Endothelial cell of umbilical vein (primary cell): ENCODE data around the gene PIK3R2. TPM values are rescaled to one million over a fixed set of nuclear protein-coding genes. Genes with fewer than 3 reads are reported as not detected.

Source experiments
- BruUV-seq: library from RNA; stranded (reverse); fragments of 400-500 nt; replicated peaks from 2 replicates; lab custom pipeline; 2021; lab: Mats Ljungman, UMichigan
- CTCF ChIA-PET: fragments of 300-600, 350-600 bp; sonication (Branson Sonifier 250); formaldehyde crosslinking; loops from one replicate; lab custom pipeline; 2021; ENCODE audit warnings: antibody characterized with exemption, inconsistent platforms; lab: Charles Lee
- POLR2A ChIA-PET: fragments of 300-600, 350-600 bp; sonication (Branson Sonifier 250); formaldehyde crosslinking; loops from one replicate; lab custom pipeline; 2021; ENCODE audit warnings: antibody characterized with exemption, inconsistent platforms; lab: Charles Lee
- DNase-seq: peaks from one replicate; pipeline ENCODE4 v3.0.0-alpha.2; 2011; ENCODE audit warnings: low read depth, low spot score
- FAIRE-seq: peaks from 2 replicates; lab custom pipeline; 2011; peaks lifted over from hg19 to GRCh38; lab: Jason Lieb, UNC
- H2AFZ ChIP-seq: 2 replicates; pipeline ENCODE4 v1.6.0; 2012; ENCODE audit warnings: low read depth, low read length, control low read depth, inconsistent platforms
- H3K27ac ChIP-seq: 2 replicates; pipeline ENCODE4 v1.5.1; 2011; ENCODE audit warnings: low read depth, mild to moderate bottlenecking, control low read depth, low read length, moderate library complexity; ENCODE audit not compliant: insufficient read depth
- H3K27me3 ChIP-seq, 2 experiments: 2 replicates each; pipeline versions ENCODE4 v1.6.0 to v1.6.1; 2011; ENCODE audit warnings: low read length in 2 of 2, mixed read lengths in 1 of 2; ENCODE audit not compliant: control insufficient read depth in 2 of 2, insufficient read depth in 2 of 2
- H3K36me3 ChIP-seq, 2 experiments: 2 replicates in 1 of 2; 3 replicates in 1 of 2; pipeline ENCODE4 v1.5.1; 2011; ENCODE audit warnings: low read length in 2 of 2, mild to moderate bottlenecking in 1 of 2, moderate library complexity in 1 of 2; ENCODE audit not compliant: control insufficient read depth in 2 of 2, insufficient read depth in 2 of 2; ENCODE audit errors: extremely low read depth in 1 of 2
- H3K4me1 ChIP-seq: 3 replicates; pipeline ENCODE4 v1.5.1; 2011; ENCODE audit warnings: mild to moderate bottlenecking, low read length; ENCODE audit not compliant: control insufficient read depth, insufficient read depth; ENCODE audit errors: extremely low read depth
- H3K4me2 ChIP-seq: 2 replicates; pipeline ENCODE4 v1.6.1; 2011; ENCODE audit warnings: low read length, control low read depth, mixed read lengths; ENCODE audit not compliant: insufficient read depth
- H3K4me3 ChIP-seq, 3 experiments: fragments of 200-600 bp in 1 of 3; sonication (generic), shearing (Covaris generic) in 1 of 3; replicated peaks in 1 of 3; 2 replicates each; pipeline ENCODE4 v1.5.1; 2011 to 2016; ENCODE audit warnings: control low read depth in 3 of 3, low read length in 3 of 3, mild to moderate bottlenecking in 2 of 3, inconsistent platforms in 1 of 3, low read depth in 1 of 3, moderate library complexity in 1 of 3; ENCODE audit not compliant: insufficient read depth in 1 of 3
- H3K79me2 ChIP-seq: 2 replicates; pipeline ENCODE4 v1.6.0; 2012; ENCODE audit warnings: low read length, inconsistent platforms; ENCODE audit not compliant: control insufficient read depth, insufficient read depth
- H3K9ac ChIP-seq: replicated peaks from 2 replicates; pipeline ENCODE3; 2011; ENCODE audit warnings: low read length, control low read depth; ENCODE audit not compliant: insufficient read depth; ENCODE audit errors: extremely low read depth
- H3K9me1 ChIP-seq: replicated peaks from 3 replicates; pipeline ENCODE4 v1.6.0; 2011; ENCODE audit warnings: mild to moderate bottlenecking, low read length; ENCODE audit not compliant: control insufficient read depth, insufficient read depth; ENCODE audit errors: extremely low read depth
- H3K9me3 ChIP-seq: replicated peaks from 2 replicates; pipeline ENCODE4 v1.5.1; 2012; ENCODE audit warnings: low read length, inconsistent platforms; ENCODE audit not compliant: control insufficient read depth, insufficient read depth
- H4K20me1 ChIP-seq: replicated peaks from 2 replicates; pipeline ENCODE3; 2011; ENCODE audit warnings: mild to moderate bottlenecking, low read length; ENCODE audit not compliant: control insufficient read depth, insufficient read depth; ENCODE audit errors: extremely low read depth
- EZH2 ChIP-seq: IDR thresholded peaks from 2 replicates; pipeline ENCODE4 v1.6.1; 2012; ENCODE audit warnings: borderline replicate concordance, low read depth, mild to moderate bottlenecking, moderate library complexity, low read length, inconsistent platforms; ENCODE audit not compliant: severe bottlenecking
- FOS ChIP-seq: IDR thresholded peaks from 2 replicates; pipeline ENCODE4 v1.6.1; 2011; ENCODE audit warnings: mild to moderate bottlenecking, low read length, moderate library complexity, borderline replicate concordance; ENCODE audit not compliant: insufficient read depth
- GATA2 ChIP-seq: IDR thresholded peaks from 2 replicates; pipeline ENCODE4 v1.7.0; 2011; ENCODE audit warnings: low read depth, mild to moderate bottlenecking, moderate library complexity, mixed read lengths, low read length; ENCODE audit not compliant: insufficient read length, insufficient read depth
- JUN ChIP-seq: IDR thresholded peaks from 2 replicates; pipeline ENCODE4 v1.6.1; 2011; ENCODE audit warnings: borderline replicate concordance, low read depth; ENCODE audit not compliant: insufficient read length, insufficient read depth
- MAX ChIP-seq: IDR thresholded peaks from 2 replicates; pipeline ENCODE4 v1.6.1; 2011; ENCODE audit not compliant: insufficient read depth, insufficient read length
- MYC ChIP-seq: IDR thresholded peaks from one replicate; pipeline ENCODE4 v1.6.1; 2011; ENCODE audit warnings: mild to moderate bottlenecking, low read depth, low read length
- POLR2A ChIP-seq: IDR thresholded peaks from 2 replicates; pipeline ENCODE4 v1.6.1; 2012; ENCODE audit warnings: low read depth, mild to moderate bottlenecking, control low read depth, low read length
- POLR2AphosphoS5 ChIP-seq: IDR thresholded peaks from 2 replicates; pipeline ENCODE4 v1.6.1; 2012; ENCODE audit warnings: low read depth, mild to moderate bottlenecking, control low read depth, low read length, moderate library complexity; ENCODE audit not compliant: insufficient read depth
- dilution Hi-C: fragments of 300-500 bp; cut with MboI; formaldehyde crosslinking; loops from one replicate; pipeline ENCODE4 v1.15.0; 2019; ENCODE audit warnings: low sequenced_read_pairs; ENCODE audit not compliant: extremely low pct_ligation_motif_present
- intact Hi-C: fragments of 100-400 bp; cut with micrococcal nuclease; formaldehyde crosslinking; loops from one replicate; pipeline ENCODE4 v1.10.0; 2022
- polyA plus RNA-seq, 4 experiments: library from polyadenylated mRNA; depleted of rRNA in 3 of 4; stranded (reverse) in 3 of 4; unstranded in 1 of 4; fragments of >200 nt; gene quantifications; 2 replicates each; pipeline versions ENCODE4 v1.2.1 to v1.2.3, GENCODE V29; 2011 to 2012; ENCODE audit warnings: missing spikeins in 1 of 4
- total RNA-seq: library from RNA; stranded (reverse); gene quantifications from 2 replicates; pipeline ENCODE4 v1.2.3, GENCODE V29; 2021
- TF ChIP-seq, protein P1 (sequence below), 2 donors: IDR thresholded peaks; 1 replicate in 1 of 2; 2 replicates in 1 of 2; pipeline ENCODE4 v1.5.1; 2011; ENCODE audit warnings: low read length in 2 of 2, mild to moderate bottlenecking in 2 of 2, moderate library complexity in 2 of 2, control low read depth in 1 of 2, inconsistent platforms in 1 of 2, low read depth in 1 of 2; ENCODE audit not compliant: insufficient read depth in 1 of 2; ENCODE audit errors: extremely low read depth in 1 of 2

The PIK3R2 gene
- total and polyA plus RNA-seq, 2 donors (not counting 3 experiments of a cell fraction or from before 2014, with no cell fraction given) = 8.1 to 15.2 TPM

- BruUV-seq = no TSS peak
- intact Hi-C loops = loop anchor here (1.0 to 2.0 kb wide), 3 partner anchors 11 to 119 kb away; partner anchors contain the start of genes LSM4, MPV17L2 and PIK3R2
- peak within 1 kb of the TSS; percentile 46 to 81 (median 75) for H3K4me3 ChIP-seq
- peak within 1 kb of the TSS; percentile 78 for H2AFZ ChIP-seq
- dilution Hi-C loops = no loop called here
- H3K9ac ChIP-seq = peak within 1 kb of the TSS; percentile 80
- FAIRE-seq = peak; percentile 99
- H3K9me3 ChIP-seq = no peaks in the 10 kb centered on the region
- peak; percentile 100 for DNase-seq
- H3K9me1 ChIP-seq = no peaks in the 10 kb centered on the region
- peak within 1 kb of the TSS; percentile 87 for H3K4me2 ChIP-seq
- CTCF ChIA-PET = interaction anchor here (0.6 to 3.9 kb wide), 7 partner anchors 8 to 125 kb away, joined by 3 to 45 read pairs (median 6); partner anchors contain the start of gene MPV17L2
- peaks cover 10% of the 10 kb centered on the region for H3K4me1 ChIP-seq
- no peaks in the 10 kb centered on the region for H4K20me1 ChIP-seq
- POLR2A ChIA-PET = interaction anchor here (1.1 kb wide), 1 partner anchor 78 kb away, joined by 5 read pairs; the partner anchor contains the start of gene JUND
- peak within 1 kb of the TSS; percentile 88 for H3K27ac ChIP-seq
- H3K79me2 ChIP-seq = no peaks in the 10 kb centered on the region
- TF ChIP-seq MYC (no peak), GATA2 (no peak), FOS (no peak), JUN (no peak), EZH2 (no peak), POLR2AphosphoS5 (no peak), MAX (no peak), POLR2A (no peak)
- TF ChIP-seq, protein P1, sequence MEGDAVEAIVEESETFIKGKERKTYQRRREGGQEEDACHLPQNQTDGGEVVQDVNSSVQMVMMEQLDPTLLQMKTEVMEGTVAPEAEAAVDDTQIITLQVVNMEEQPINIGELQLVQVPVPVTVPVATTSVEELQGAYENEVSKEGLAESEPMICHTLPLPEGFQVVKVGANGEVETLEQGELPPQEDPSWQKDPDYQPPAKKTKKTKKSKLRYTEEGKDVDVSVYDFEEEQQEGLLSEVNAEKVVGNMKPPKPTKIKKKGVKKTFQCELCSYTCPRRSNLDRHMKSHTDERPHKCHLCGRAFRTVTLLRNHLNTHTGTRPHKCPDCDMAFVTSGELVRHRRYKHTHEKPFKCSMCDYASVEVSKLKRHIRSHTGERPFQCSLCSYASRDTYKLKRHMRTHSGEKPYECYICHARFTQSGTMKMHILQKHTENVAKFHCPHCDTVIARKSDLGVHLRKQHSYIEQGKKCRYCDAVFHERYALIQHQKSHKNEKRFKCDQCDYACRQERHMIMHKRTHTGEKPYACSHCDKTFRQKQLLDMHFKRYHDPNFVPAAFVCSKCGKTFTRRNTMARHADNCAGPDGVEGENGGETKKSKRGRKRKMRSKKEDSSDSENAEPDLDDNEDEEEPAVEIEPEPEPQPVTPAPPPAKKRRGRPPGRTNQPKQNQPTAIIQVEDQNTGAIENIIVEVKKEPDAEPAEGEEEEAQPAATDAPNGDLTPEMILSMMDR (IDR thresholded peaks at IDR 0.05; ENCODE audit: extremely low read depth in 1 of 2, insufficient read depth in 1 of 2, low read depth in 1 of 2, low read length in 2 of 2) = no peak
- no peaks in the 10 kb centered on the region for H3K36me3 ChIP-seq
- H3K27me3 ChIP-seq = peaks cover 0 to 2% of the 10 kb centered on the region in 2 experiments
These were observed 51.0 kb downstream of the PIK3R2 start, which contains the start of gene RAB3A for GRCh38 chr19:18203863-18204393. TSS of gene RAB3A (minus strand) at chr19:18204042. CDS start at chr19:18202740, 1,302 bp downstream.
